CD4-positive, alpha-beta T cell treated with Interleukin-4 for 1 hour (primary cell): ENCODE measurements around the gene ATG5.
A peak's percentile ranks its signal among the peaks of the same experiment; 100 is the strongest.

Source experiments
- DNase-seq, 2 donors: peaks; one replicate each; pipeline ENCODE4 v3.0.0-alpha.2; 2020 to 2022

Gene ATG5

DNA sequence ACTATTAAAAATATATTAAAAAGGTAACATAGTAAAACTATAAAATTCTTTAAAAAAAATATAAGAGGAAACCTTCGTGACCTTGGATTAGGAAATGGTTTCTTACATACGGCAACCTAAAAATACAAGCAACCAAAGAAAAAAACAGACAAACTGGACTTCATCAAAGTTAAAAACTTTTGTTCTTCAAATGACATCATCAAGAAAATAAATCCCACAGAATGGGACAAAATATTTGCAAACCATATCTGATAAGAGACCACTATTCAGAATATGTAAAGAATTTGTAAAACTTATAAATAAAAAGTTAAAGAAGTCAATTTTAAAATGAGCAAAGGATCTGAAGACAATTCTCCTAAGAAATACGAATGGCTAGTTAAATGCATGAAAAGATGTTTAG is 110.0 kb downstream of the ATG5 start:
- no peak for DNase-seq

DNA sequence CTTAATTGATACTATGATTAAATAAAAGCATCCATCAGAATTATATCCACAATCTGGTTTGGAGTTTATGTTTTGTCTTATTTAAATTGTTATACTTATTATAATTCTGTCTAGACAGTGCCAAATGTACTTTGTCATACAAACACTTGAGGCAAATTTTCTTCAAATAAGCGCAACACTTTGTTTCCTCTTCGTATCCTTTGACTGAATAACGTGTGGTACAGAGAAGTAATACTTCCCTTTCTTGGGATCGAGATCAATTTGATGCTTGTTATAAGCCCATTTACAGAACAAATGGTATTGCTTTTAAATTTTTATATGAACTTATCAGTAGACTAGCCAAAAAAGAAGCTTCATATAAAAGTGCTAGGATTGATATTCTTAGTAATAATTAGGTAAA is 111.0 kb downstream of the ATG5 start:
- DNase-seq: no peak

DNA sequence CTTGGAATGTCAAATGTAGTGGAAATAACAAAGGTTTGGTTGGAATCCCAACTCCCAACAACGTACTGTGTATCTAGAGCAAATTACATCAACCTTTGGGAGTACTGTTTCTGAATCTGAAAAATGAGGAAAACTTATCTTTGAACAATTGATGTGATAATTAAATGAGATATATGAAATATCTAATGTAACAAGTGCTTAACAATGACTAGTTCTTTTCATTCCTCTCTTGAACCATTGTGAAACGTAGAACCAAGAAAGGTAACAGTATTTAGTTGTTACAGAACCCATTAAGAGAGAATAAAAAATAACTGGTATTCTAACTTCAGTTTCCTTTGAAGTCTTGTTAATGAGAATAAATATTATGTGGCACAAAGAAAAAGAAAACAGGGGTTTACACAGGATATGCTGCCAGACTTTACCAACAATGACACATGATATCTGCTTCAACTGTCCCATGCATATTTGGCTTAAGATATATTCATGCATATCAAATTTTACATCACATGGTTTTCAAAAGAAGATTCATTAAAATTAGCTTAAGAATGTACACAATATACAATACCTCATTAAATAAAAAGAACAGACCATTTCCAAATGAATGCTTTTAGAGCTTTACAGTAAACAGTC is 111.8 kb downstream of the ATG5 start:
- DNase-seq: no peak

DNA sequence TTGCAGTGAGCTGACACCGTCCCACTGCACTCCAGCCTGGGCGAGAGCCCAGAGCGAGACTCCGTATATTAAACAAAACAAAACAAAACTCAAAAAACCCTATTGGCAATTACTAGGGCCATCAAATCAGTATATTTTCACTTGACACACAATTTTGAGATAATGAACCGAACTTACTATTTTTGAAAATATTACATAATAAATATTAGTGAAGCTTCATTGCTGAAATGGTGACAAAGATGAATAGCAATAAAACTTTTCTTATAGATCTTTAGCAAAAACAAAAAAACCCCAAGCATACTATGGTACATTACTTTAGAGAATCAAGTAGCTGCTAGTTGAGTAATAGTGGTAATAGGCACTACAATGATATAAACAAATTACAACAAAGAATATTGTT is 113.0 kb downstream of the ATG5 start:
- no peak for DNase-seq

DNA sequence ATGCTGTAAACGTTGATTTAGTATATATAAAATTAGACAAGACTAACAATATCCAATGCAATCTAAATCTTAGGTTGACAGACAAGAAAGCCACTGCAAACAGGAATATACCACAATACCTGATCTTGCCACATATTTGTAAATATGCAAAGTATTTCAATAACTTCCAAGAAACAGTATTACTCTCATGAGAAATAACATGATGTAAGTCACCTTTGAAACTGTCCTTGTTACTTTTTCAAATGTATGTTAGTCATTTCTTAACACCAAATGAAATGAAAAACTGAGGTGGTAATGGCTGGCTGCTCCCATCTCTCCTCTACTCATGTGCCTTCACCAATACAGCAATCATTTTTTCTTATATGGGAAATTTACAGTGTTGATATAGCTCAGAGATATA is 118.7 kb downstream of the ATG5 start:
- no peak for DNase-seq

DNA sequence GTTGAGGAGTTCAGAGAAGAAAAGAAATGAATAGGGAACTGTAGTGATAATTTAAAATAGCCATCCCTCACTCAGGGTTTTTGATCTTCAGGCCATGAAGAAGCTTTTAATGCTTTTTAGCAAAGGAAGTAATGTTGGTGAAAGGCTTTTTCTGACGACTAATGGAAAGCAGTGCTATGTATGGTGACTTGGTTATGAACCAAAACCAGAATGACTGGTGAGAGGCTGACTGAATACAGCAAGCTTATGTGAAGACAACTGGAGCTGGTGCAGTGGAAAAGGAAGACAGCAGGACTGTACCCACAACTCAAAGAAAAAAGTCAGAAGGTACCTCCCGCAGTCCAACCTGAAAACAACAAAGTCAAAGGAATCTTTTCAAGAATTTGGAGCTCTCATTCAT is 120.6 kb downstream of the ATG5 start:
- no peak for DNase-seq

DNA sequence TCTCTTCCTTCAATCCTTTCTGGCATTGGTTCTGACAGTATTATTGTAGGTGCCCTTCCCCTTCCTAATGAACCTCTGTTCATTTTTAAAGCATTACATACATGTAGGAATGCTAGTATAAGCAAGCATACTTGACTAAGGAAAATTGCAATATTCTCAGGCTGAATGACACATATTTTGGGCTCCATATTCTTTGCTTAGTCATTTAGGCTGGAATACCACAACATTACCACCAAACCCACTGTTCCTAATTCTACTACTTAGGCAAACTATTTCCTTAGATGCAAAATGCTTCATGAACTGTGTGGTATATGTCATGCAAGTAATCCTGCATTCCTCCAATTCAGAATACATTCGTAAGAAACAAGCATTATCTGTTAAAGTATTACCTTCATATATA is 125.6 kb downstream of the ATG5 start:
- DNase-seq: no peak

DNA sequence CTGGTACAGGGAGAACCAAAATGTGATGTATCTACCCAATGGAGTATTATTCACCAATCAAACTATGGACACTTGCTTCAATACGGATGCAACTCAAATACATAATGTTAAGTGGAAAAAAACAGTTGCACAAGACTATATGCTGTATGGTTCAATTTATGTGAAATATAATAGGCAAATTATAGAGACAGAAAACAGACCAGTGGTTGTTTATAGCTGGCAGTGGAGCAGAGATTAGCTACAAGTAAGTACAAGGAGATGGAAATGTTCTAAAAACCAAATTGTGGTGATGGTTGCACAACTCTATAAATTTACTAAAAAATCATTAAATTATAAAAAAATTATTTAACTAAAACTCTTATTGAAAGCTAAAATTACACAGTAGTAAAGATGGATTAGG is 126.2 kb downstream of the ATG5 start:
- DNase-seq: no peak

DNA sequence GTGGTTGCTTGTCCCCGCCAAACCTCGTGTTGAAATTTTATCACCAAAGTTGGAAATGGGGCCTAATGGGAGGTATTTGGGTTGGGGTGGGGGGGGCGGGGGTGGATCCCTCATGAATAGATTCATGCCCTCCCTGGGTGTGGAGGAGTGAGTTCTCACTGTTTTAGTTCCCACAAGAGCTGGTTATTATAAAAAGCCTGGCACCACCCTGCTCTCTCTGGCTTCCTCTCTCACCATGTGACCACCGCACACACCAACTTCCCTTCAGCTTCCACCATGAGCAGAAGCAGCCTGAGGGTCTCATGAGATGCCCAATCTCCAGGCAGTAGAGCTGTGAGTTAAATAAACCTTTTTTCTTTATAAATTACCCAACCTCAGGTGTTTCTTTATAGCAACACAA is 128.1 kb downstream of the ATG5 start:
- peak; percentile 32 to 55 for DNase-seq

DNA sequence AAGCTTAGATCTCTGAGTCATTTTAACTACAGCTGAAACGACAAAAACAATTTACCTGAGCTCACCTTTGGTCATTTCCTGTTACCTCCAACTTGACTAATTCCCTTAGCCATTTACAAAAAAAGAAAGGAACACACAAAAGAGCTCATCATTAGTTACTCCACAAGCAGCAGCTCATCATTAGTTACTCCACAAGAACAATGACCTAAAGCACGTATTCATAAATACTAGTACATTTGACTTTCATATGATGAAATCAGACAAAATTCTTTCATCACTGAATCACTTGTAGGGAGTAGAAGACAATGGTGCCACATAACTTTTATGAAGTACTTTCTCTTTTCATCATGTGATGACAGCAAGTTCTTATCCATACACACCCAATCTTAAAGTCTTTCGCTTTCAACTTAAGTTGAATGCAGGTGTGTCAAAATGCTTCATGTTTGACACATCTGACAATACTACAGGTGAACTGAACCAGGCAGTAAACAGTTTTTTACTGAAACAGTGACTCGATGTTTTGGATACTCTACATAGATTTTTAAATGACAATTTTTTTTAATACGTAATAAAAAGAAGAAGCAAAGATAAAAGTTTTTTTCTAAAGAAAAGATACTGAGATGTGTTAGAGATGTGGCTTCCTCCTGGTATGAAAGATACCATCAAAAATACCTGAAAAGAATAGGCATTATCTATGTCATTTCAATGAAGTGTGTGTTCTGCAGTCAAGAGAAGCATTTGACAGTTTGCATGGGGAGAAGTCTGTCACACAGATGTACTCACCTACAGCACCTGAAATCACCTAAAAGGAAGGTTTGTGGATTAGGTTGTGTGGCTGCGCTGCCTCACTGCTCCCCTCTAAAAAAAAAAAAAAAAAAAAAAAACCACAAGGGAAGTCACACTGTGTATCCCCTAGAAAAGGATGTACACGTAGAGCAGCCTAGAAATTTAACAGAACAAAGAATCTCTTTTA is 130.3 kb downstream of the ATG5 start:
- DNase-seq: peak; percentile 17 to 73

DNA sequence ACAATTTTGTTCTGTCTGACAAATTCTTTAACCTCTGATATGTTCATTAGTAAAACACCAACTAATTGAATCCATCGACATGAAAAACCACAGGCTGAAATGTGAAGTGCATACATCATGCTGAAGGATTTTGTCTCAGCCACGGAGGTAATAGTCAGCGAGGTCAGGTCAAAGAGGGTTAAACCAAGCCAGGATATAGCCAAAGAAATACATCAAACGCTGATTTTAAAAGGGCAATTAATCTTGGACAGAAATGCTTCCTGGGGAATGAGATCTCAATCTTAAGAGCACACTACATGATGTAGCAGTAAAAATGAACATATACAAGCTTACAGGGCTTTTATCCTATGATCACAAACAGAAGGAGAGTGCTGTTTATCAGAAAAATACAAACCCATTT is 132.7 kb downstream of the ATG5 start:
- no peak for DNase-seq

DNA sequence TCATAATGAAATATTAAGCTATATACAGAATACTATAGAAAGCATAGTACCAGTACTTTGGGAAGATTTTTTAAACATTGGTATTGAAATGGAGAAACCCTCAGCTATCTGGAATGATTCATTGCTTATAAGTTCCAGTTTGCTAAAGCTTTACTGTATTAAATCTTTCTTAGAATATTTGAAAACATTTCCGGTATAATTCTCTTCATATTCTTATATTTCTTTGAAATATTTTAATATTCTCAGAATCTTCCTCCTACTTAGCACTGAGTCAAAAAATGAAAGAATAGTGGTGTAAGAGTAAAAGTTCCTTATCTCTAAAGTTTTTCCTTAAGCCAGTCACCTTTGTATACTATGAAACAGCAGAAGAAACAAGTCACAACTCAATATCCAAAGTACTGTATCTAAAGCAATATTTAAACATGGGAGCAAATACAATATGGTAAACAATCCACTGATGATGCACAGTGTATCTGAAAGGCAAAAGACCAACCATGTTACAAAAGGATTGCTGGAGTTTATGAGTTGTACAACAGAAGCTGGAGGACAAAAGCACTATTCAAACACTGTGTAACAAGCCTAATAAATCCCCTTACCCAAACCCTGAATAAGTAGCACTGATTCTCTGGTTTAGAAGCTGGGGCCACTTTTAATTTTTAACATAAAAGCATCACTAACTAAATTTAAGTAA is 137.3 kb downstream of the ATG5 start:
- no peak for DNase-seq

DNA sequence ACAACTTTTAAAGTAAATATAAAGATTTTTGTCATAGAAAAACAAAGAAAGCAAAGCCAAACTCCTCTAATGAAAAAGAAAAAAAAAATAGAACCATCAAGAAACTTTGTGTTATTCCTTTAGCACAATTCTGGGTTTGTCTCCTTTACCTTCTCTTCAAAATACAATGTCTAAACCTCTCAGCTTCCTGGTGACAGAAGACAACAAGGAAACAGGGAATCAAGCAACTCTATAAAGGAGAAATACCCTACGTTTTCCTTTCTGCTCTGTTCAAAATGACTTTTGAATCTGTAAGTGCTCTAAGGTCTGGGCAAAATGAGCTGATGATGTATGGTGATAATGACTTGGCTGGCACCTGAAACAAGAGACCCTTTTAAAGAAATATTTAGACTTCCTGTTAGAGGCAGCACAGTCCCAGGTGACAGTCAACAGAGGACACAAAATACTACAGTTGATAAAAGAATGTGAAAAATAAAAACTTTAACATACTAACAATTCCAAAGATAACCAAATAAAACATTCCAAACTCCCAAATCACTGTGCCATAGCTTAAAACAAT is 138.1 kb downstream of the ATG5 start:
- no peak for DNase-seq

DNA sequence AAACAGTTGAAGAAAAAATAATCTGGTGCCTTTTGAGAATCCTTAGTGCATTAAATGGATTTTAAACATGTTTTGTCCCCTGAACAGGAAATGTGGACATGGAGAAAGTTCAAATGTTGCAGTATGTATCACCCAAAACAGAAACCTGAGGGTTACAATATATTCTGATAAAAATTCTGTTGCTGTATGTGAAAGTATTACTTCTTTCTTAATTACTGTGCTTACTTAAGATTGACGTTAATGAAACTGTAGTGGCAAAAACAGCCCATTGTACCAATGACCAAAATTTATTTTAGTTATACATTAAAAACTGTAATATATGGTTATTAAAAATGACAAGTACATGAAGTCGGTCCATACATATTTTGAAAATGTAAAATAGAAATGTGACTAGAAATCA is 138.8 kb downstream of the ATG5 start:
- no peak for DNase-seq

DNA sequence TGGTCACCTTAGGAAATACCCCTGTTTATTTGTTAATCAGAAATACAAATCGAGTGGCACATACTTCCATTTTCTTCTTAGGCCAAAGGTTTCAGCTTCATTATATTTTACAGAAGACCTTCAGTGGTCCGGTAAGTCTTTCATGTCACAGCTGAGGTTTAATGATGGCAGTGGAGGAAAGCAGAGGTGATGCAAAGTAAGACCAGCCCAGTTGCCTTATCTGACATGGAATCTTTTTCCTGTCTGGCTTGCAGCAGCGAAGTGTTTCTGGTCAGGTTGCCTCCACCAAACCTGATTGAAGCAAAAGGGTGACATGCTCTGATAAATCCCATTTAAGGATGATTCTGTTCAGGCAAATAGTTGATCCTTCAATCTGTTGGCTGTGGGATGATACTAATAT is 139.4 kb downstream of the ATG5 start:
- DNase-seq: no peak

DNA sequence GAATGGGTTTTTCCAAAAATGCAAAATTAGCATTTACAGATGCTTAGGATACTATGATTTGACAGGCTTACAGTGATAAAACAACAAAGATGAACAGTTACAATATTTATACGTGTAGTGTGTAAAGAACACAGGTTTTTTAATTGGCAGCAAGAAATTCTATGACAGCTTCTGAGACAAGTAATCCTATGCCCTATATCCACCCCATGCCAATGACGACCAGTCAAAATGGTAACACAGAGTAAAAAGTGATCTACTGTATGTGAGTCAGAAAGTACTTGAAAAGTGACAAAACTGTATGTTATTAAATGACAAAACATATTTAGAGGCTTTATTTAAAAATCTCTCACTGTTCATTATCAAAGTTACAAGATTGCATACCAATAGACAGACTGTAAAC is 139.9 kb downstream of the ATG5 start:
- DNase-seq: no peak

DNA sequence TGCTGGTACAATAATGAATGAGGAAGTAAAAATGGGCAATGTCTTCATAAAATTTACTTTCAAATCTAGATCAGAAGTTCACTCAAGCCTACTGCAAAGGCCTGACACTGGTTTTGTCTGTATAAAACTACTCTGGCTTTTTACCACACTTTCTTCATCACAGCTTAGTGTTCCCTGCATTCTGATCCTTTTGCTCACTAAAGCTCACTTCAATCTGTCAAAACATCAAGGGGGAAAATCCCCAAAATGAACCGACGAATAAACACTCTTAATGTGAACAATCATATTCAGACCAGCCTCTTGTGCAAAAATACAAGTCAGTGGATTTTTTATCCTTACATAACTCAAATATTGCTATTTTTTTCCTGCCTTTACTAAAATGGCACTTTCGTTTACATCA is 140.9 kb downstream of the ATG5 start:
- no peak for DNase-seq

DNA sequence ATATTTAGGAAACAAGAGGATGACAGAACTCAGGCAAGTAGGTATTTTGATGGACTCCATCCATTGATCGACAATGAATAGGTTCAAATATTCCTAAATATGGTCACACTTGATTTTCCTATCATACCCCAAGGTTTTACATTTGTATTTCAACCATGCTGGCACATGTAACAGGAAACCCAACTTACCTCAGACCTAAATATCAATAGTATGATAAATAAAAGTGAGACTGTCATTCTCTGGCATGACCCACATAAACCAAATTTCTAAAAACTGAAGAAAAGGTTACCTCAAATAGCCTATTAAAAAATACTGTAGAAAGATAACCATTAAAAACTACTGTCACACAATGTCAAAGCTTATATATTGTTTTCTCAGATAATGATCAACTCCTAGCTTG is 142.1 kb downstream of the ATG5 start:
- no peak for DNase-seq

DNA sequence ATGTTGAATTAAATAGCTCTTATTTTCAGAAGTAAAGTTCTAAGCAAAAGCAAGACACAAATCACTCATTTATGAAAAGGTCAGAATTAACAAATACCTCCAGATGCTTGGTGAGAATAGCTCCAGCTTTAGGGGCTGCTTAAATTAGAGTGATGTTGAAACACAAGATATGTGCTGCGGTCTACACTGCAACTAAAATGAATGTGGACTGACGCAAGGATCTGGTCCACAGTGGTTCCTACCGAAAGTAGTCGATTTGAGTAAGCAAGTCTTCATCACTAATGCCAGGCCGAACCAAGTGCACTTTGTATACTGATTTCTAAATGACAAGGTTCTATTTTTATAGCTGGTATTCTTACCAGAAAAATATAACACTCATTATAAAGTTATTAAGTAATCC is 143.1 kb downstream of the ATG5 start:
- no peak for DNase-seq

DNA sequence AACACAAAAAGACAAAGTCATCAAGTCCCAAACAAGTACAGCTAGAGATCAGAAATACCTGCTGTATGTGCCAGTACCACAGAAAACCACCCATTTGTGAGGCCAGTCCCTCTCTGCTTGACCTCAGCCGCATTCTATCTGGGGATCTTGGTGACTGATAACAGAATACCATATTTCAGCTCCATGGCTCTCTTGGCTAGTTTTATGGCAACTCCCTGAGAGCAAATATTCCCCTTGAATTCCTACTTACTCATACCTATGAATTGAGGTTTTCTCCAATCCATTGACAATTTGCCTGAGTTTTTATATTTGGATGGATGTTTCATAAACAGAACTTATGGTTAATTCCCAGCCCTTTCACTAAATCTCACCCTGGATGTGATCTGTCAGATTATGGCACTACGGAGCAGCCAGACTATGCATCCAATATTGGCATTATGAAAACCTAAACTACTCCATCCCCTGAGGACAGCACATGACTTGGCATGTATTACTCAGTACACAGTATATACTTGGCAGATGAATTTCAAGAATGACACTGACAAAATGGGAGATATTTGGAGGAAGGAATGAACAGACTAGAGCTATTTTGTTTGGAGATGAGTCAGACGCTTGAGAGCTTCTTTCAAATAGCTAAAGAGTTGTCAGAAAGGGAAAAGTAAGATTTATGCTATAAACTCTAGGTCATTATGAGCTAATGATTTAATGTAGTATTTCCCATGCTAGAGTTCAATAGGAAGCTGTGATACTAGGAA is 143.7 kb downstream of the ATG5 start:
- DNase-seq: no peak

DNA sequence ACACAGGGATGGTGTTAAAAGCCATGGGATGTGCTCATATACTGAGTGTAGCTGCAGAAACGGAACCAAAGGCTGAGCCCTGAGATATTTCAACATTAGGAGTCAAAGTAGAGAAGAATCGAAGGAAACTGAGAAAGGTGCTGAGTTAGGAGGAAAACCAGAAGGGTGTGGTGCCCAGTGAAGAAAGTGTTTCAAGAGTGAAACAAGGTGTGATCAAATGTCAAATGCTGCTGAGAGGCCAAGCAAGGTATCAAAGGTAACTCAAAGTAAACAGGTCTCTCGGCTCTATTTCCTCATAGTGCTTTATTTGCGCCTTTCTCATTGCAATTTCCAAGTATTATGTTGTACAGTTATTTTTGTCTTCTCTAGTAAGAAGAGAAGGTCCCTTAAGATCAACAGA is 145.4 kb downstream of the ATG5 start:
- no peak for DNase-seq

DNA sequence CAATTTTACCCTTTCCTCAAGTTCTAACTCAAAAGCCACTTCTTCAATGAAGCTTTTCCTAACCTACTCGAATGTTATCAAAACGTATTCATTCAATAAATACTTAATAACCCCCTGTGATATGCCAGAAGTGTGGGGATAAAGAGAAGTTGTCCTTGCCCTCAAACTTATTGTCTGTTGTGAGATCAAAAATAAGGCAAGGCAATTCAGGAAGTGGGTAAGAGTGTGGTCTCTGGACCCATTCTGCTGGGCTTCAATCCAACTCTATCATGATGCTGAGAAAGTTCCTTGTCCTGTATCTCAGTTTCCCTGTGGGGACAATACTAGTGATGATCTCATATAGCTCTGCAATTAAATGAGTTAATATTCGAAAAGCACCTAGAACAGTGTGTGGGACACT is 146.7 kb downstream of the ATG5 start:
- no peak for DNase-seq

DNA sequence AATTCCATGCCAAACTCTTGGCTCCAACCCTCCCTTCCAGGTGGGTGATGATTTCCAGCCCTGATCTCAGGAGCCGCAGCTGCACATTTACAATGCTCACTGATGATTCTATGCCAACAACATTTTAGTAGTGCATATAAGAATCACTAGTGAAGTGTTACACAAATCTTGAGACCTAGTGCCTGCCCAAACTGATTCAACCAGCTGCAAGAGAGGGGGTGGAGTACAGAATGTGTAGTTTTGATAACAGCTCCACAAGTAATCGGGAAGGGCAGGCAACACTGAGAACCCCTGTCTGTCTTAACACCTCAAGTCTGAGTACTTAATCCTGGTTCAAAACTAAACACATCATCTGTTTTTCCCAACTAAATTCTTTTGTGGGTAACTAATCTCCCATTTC is 147.8 kb downstream of the ATG5 start:
- DNase-seq: no peak
